K562 (cell line): Measurements from ENCODE around the gene REEP6. TPM values are rescaled to one million over a fixed set of nuclear protein-coding genes. Genes with fewer than 3 reads are reported as not detected.

Experiments used
- BCOR ChIP-seq: fragments of 450-650 bp; IDR thresholded peaks from 2 replicates; pipeline ENCODE4 v1.6.1; 2016
- CBFA2T2 ChIP-seq: fragments of 450-650 bp; conservative IDR thresholded peaks from 2 replicates; pipeline ENCODE4 v1.6.1; 2017; ENCODE audit warnings: mild to moderate bottlenecking
- CBX8 ChIP-seq: fragments of 200-600 bp; sonication (generic); IDR thresholded peaks from 2 replicates; pipeline ENCODE4 v1.6.1; 2012; ENCODE audit warnings: borderline replicate concordance, mixed run types, low read depth, mild to moderate bottlenecking, moderate library complexity, mixed read lengths, low read length, control low read depth, inconsistent platforms; ENCODE audit not compliant: poor library complexity, severe bottlenecking; ENCODE audit errors: extremely low read depth
- CSDE1 ChIP-seq, 2 experiments: fragments of 450-650 bp; IDR thresholded peaks; 2 replicates each; pipeline ENCODE4 v1.6.1; 2016; ENCODE audit warnings: mild to moderate bottlenecking in 1 of 2
- CTBP1 ChIP-seq: fragments of 450-650 bp; IDR thresholded peaks from 2 replicates; pipeline ENCODE4 v1.6.1; 2016; ENCODE audit warnings: borderline replicate concordance
- DLX4 ChIP-seq: fragments of 250-450 bp; sonication (Bioruptor Pico); IDR thresholded peaks from 2 replicates; pipeline ENCODE4 v1.6.1; 2021; ENCODE audit warnings: mild to moderate bottlenecking
- EHMT2 ChIP-seq: fragments of 450-650 bp; IDR thresholded peaks from 2 replicates; pipeline ENCODE4 v1.6.1; 2018; ENCODE audit warnings: antibody characterized with exemption
- ESRRA ChIP-seq: fragments of 450-650 bp; IDR thresholded peaks from 2 replicates; pipeline ENCODE4 v1.6.1; 2014; ENCODE audit warnings: low read depth, mild to moderate bottlenecking, moderate library complexity, borderline replicate concordance
- HNRNPL ChIP-seq: fragments of 200-400 bp; formaldehyde crosslinking; IDR thresholded peaks from 2 replicates; pipeline ENCODE4 v1.6.1; 2017; ENCODE audit warnings: low read depth, mild to moderate bottlenecking, low read length
- ILK ChIP-seq: fragments of 450-650 bp; IDR thresholded peaks from 2 replicates; pipeline ENCODE4 v1.6.1; 2016; ENCODE audit warnings: missing genetic modification characterization, low read depth, mild to moderate bottlenecking, missing compliant biosample characterization, moderate library complexity, borderline replicate concordance
- MEF2D ChIP-seq: conservative IDR thresholded peaks from 2 replicates; pipeline ENCODE4 v1.6.1; 2016; ENCODE audit warnings: low read depth, missing genetic modification characterization, missing compliant biosample characterization
- POLR3A ChIP-seq: IDR thresholded peaks from 2 replicates; pipeline ENCODE4 v1.6.1; 2011; ENCODE audit warnings: borderline replicate concordance, mild to moderate bottlenecking, moderate library complexity; ENCODE audit not compliant: insufficient read length, insufficient read depth; ENCODE audit errors: extremely low read depth
- PTRF ChIP-seq: fragments of 450-650 bp; IDR thresholded peaks from 2 replicates; pipeline ENCODE4 v1.6.1; 2016; ENCODE audit warnings: mild to moderate bottlenecking, missing genetic modification characterization, missing compliant biosample characterization
- SAP30 ChIP-seq: fragments of 200-600 bp; sonication (generic); IDR thresholded peaks from 2 replicates; pipeline ENCODE4 v1.6.1; 2012; ENCODE audit warnings: borderline replicate concordance, low read depth, mild to moderate bottlenecking, moderate library complexity, low read length, control low read depth, inconsistent platforms; ENCODE audit not compliant: insufficient read depth, poor library complexity, severe bottlenecking
- SIN3A ChIP-seq, 2 experiments: fragments of 150-350 bp in 1 of 2; IDR thresholded peaks; 2 replicates each; pipeline ENCODE4 v1.6.1; 2011 to 2016; ENCODE audit warnings: borderline replicate concordance in 2 of 2, low read depth in 2 of 2, low read length in 2 of 2, mild to moderate bottlenecking in 2 of 2, moderate library complexity in 2 of 2; ENCODE audit not compliant: control insufficient read depth in 1 of 2
- SMARCB1 ChIP-seq: IDR thresholded peaks from 2 replicates; pipeline ENCODE4 v1.6.1; 2011; ENCODE audit warnings: improper control_type of control experiment, low read depth; ENCODE audit not compliant: insufficient read length
- XRCC5 ChIP-seq: fragments of 200-400 bp; formaldehyde crosslinking; IDR thresholded peaks from 2 replicates; pipeline ENCODE4 v1.6.1; 2017; ENCODE audit warnings: low read depth, mild to moderate bottlenecking, low read length
- ZBTB1 ChIP-seq: sonication (generic); formaldehyde crosslinking; IDR thresholded peaks from 2 replicates; pipeline ENCODE4 v1.8.1; 2023; ENCODE audit warnings: missing genetic modification reagents, low read depth, mild to moderate bottlenecking, borderline replicate concordance
- ZNF140 ChIP-seq: fragments of 250-450 bp; sonication (Bioruptor Pico); IDR thresholded peaks from 2 replicates; pipeline ENCODE4 v1.8.0; 2021; ENCODE audit warnings: moderate library complexity, mild to moderate bottlenecking, inconsistent platforms
- ZNF184 ChIP-seq: sonication (generic); formaldehyde crosslinking; IDR thresholded peaks from 2 replicates; pipeline ENCODE4 v1.5.0; 2020; ENCODE audit warnings: missing genetic modification reagents
- ZNF224 ChIP-seq: sonication (generic); formaldehyde crosslinking; IDR thresholded peaks from 2 replicates; pipeline ENCODE4 v1.8.0; 2022; ENCODE audit warnings: mild to moderate bottlenecking, missing genetic modification reagents
- ZNF79 ChIP-seq: fragments of 250-450 bp; sonication (Bioruptor Pico); IDR thresholded peaks from 2 replicates; pipeline ENCODE4 v1.4.0; 2020; ENCODE audit warnings: low read depth, mild to moderate bottlenecking, moderate library complexity
- polyA plus RNA-seq, 8 experiments: library from polyadenylated mRNA; depleted of rRNA in 4 of 8; stranded (reverse) in 5 of 8; unstranded in 3 of 8; fragments of >200 nt; fragmentation: Nextera tagmentation in 2 of 8; fragmentation: Illumina TruSeq in 1 of 8; extraction: Ambion mirVana in 2 of 8; extraction: Trizol in 1 of 8; gene quantifications; 2 replicates each; pipeline versions ENCODE4 v1.2.1 to v1.2.3, GENCODE V29; 2011 to 2014; ENCODE audit warnings: inconsistent platforms in 1 of 8, missing spikeins in 1 of 8
- total RNA-seq, 7 experiments: library from RNA; depleted of rRNA in 6 of 7; stranded (reverse); fragments of >200 nt in 6 of 7; fragmentation: Illumina TruSeq in 2 of 7; extraction: Trizol in 2 of 7; gene quantifications; 2 replicates each; pipeline versions ENCODE4 v1.2.1 to v1.2.3, GENCODE V29; 2011 to 2021; ENCODE audit warnings: low replicate concordance in 1 of 7
- TF ChIP-seq, protein P1 (sequence below), 2 experiments: fragments of 450-650 bp in 1 of 2; sonication (generic) in 1 of 2; formaldehyde crosslinking; conservative IDR thresholded peaks; 2 replicates each; pipeline versions ENCODE4 v1.4.0 to v1.8.1; 2020 to 2022; ENCODE audit warnings: mild to moderate bottlenecking in 1 of 2, missing genetic modification reagents in 1 of 2
- TF ChIP-seq, protein P2 (sequence below): fragments of 150-350 bp; conservative IDR thresholded peaks from 2 replicates; pipeline ENCODE4 v1.6.1; 2014; ENCODE audit warnings: low read length

REEP6 gene
- total and polyA plus RNA-seq, 9 of the 15 experiments (the other 6 are each of a cell fraction or from before 2014, with no cell fraction given) = 1.2 to 64.2 (median 12.7) TPM

DNA sequence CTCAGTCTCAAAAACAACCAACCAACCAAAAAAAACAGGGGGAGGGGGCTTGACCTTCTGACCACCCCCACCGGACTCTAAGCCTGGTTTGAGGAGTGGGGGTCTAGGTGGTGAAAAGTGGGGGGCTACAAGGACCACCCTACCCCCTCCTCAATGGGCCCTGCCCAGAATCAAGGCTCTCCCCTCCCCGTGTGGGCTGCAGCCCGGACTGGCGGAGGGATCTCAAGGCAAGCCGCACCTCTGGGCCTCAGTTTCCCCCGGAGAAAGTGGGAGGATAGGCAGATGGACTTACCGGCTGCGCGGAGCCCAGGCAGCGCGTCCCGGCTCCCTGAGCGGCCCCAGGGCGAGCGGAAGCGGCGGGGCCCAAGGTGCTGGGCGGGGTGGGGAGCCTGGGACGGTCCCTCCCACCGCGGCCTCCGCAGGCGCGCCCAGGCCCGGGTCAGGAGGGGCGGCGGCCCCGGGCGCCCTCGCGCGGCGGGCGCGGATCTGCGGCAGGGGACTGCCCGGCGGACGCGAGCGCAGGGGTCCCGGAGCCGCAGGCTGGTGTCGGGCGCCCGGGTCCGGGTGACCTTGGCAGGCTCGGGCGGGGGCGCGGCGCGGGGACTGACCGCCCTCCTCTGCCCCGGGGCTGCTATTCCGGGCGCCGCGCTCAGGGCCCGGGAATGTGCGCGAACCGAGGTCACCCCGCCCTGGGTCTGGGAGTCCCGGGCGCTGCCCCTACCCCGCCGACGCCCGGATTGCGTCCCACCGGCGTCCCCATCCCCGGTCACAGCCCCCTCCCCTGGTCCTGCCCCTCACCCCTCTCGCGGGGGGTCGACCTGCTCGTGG, 21.9 kb downstream of the REEP6 start, which contains the start of gene ADAMTSL5 (continued):
- TF ChIP-seq DLX4 = no peak
- peak; percentile 100 for TF ChIP-seq BCOR
- no peak for TF ChIP-seq POLR3A
- TF ChIP-seq, protein P1, sequence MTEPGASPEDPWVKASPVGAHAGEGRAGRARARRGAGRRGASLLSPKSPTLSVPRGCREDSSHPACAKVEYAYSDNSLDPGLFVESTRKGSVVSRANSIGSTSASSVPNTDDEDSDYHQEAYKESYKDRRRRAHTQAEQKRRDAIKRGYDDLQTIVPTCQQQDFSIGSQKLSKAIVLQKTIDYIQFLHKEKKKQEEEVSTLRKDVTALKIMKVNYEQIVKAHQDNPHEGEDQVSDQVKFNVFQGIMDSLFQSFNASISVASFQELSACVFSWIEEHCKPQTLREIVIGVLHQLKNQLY (CRISPR knock-in tag; conservative IDR thresholded peaks at IDR 0.05) = 0 out of 4 replicates have a peak, but pooled peaks of 1 of the 2 experiments have one; percentile 47
- TF ChIP-seq MEF2D (tag) = no peak
- no peak for TF ChIP-seq XRCC5
- peak; percentile 81; the same call in 1 of the 2 replicates for TF ChIP-seq CTBP1
- no peak for TF ChIP-seq SMARCB1
- no peak for TF ChIP-seq SAP30
- 0 out of 4 replicates have a peak, but pooled peaks of 1 of the 2 experiments have one; percentile 39 for TF ChIP-seq SIN3A (IDR thresholded peaks at IDR 0.05; ENCODE audit: borderline replicate concordance in 2 of 2, control insufficient read depth in 1 of 2, low read depth in 2 of 2, low read length in 2 of 2)
- no peak for TF ChIP-seq CBFA2T2
- TF ChIP-seq ZNF184 (CRISPR knock-in tag) = no peak
- TF ChIP-seq ZNF140 (CRISPR knock-in tag) = no peak
- TF ChIP-seq PTRF (tag) = no peak
- TF ChIP-seq, protein P2, sequence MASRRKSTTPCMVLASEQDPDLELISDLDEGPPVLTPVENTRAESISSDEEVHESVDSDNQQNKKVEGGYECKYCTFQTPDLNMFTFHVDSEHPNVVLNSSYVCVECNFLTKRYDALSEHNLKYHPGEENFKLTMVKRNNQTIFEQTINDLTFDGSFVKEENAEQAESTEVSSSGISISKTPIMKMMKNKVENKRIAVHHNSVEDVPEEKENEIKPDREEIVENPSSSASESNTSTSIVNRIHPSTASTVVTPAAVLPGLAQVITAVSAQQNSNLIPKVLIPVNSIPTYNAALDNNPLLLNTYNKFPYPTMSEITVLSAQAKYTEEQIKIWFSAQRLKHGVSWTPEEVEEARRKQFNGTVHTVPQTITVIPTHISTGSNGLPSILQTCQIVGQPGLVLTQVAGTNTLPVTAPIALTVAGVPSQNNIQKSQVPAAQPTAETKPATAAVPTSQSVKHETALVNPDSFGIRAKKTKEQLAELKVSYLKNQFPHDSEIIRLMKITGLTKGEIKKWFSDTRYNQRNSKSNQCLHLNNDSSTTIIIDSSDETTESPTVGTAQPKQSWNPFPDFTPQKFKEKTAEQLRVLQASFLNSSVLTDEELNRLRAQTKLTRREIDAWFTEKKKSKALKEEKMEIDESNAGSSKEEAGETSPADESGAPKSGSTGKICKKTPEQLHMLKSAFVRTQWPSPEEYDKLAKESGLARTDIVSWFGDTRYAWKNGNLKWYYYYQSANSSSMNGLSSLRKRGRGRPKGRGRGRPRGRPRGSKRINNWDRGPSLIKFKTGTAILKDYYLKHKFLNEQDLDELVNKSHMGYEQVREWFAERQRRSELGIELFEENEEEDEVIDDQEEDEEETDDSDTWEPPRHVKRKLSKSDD = no peak
- TF ChIP-seq ILK (tag) = no peak
- TF ChIP-seq CSDE1 (IDR thresholded peaks at IDR 0.05) = no peak; a peak in 1 of 4 replicates
- TF ChIP-seq HNRNPL = peak; percentile 81; the same call in 1 of the 2 replicates
- TF ChIP-seq ESRRA = no peak; the same call in 1 of the 2 replicates
- TF ChIP-seq CBX8 = no peak
- TF ChIP-seq ZNF224 (CRISPR knock-in tag) = no peak
- no peak for TF ChIP-seq EHMT2
- TF ChIP-seq ZNF79 (CRISPR knock-in tag) = no peak
- TF ChIP-seq ZBTB1 (CRISPR knock-in tag) = no peak
